Stimulated activated naive CD8-positive, alpha-beta T cell treated with anti-CD3 and anti-CD28 coated beads, Interleukin-15, Interleukin-2, amounts not matched to agents 100 U/mL and 50 U/mL, for 24 hours (primary cell): ENCODE data around the gene GIPC1.
"Not testable (repeated sequence)": the region's sequence is repeated elsewhere in the genome, so short reads cannot be mapped to it uniquely, and the experiment has no call there.

Experiments
- ATAC-seq: fragments of 150-1000 bp; cut with Tn5 transposase; one replicate; pipeline ENCODE4 v1.10.0; 2021
- DNase-seq: peaks from one replicate; pipeline ENCODE4 v3.0.0; 2021

Gene GIPC1

DNA sequence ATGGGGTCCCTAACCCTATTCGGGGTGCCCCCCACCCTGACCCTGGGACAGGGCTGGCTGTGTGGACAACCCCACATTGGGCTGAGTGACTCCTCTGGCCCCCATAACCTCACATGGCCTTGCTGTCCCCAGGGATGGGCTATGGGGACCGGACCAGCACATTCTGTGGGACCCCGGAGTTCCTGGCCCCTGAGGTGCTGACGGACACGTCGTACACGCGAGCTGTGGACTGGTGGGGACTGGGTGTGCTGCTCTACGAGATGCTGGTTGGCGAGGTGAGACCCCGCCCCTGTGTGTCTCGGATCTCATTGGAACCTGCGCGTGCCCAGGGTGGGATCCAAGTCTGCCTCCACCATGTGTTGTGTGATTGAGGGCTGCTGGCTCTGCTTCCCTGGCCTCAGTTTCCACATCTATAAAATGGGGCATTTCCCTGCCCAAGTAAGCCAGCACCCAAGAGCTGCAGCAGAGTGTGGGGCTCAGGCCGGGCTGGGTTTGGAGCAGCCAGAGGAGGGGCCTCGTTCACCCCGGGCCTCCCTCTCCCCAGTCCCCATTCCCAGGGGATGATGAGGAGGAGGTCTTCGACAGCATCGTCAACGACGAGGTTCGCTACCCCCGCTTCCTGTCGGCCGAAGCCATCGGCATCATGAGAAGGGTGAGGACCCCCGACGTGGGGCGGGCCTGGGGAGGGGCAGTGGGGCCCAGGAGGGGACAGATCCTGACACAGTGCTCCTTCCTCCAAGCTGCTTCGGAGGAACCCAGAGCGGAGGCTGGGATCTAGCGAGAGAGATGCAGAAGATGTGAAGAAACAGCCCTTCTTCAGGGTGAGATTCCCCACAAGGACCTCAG lies 25.7 kb downstream of the GIPC1 start:
- no peak for ATAC-seq
- DNase-seq: no peak

DNA sequence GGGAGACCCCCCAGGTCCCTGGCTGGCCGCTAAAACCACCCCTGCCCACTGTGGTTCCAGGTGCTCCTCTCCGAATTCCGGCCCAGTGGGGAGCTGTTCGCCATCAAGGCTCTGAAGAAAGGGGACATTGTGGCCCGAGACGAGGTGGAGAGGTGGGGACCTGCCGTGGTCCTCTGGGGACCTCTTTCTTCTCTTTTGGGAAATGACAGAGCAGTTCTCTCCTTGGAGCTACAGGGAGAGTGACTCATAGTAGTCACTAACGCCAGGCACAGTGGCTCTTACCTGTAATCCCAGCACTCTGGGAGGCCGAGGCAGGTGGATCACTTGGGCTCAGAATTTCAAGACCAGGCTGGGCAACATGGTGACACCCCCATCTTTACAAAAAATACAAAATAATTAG lies 28.1 kb downstream of the GIPC1 start:
- no peak for ATAC-seq
- DNase-seq: no peak

GRCh38 chr19:14467391-14467790 lies 28.5 kb downstream of the GIPC1 start:
- DNase-seq (no peak), ATAC-seq (no peak)

DNA sequence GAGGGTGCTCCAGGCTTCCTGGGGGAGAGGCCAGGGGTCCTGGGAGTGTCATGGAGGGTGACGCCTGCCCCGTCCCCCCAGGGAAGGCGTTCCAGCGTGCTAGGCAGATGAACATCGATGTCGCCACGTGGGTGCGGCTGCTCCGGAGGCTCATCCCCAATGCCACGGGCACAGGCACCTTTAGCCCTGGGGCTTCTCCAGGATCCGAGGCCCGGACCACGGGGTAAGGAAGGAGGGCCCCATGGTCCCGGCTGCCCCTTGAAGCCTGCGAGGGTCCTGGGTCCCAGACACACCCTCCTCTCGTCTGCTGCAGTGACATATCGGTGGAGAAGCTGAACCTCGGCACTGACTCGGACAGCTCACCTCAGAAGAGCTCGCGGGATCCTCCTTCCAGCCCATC lies 32.2 kb downstream of the GIPC1 start:
- ATAC-seq (no peak), DNase-seq (no peak)

DNA sequence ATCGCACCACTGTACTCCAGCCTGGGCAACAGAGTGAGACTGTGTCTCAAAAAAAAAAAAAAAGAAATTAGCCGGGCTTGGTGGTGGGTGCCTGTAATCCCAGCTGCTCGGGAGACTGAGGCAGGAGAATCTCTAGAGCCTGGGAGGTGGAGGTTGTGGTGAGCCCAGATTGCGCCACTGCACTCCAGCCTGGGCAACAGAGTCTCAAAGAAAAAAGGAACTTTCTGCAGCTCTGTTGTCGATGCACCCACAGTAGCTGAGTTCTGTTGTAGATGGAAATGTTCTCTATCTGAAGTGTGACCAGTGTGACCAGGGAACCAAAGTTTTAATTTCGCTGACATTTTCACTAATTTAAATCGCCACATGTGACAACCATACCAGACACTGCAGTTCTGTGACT lies 33.5 kb downstream of the GIPC1 start:
- not testable (repeated sequence) for DNase-seq, ATAC-seq

GRCh38 chr19:14460935-14461334 lies 35.0 kb downstream of the GIPC1 start:
- DNase-seq (no peak), ATAC-seq (no peak)

DNA sequence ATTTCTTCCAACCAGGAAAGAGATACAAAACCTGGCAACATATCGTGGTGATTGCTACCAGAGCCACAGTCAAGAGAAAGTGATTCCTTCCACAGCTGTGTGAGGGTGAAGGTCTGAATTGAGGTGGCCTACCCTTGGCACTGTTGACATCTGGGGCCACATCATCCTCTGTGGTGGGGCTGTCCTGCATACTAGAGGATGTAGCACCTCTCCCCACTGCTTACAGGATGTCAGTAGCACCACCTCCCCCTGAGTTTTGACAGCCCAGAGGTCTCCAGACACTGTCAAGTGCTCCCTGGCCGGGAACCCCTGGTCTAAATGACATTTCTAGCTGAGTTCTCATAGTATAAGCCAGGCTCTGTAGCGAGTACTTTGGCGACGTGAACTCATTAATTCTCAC lies 36.2 kb downstream of the GIPC1 start:
- no peak for DNase-seq
- peak; percentile 81 for ATAC-seq

- not testable (repeated sequence) for DNase-seq, ATAC-seq
Observed at GRCh38 chr19:14452303-14452702, 43.6 kb downstream of the GIPC1 start.

DNA sequence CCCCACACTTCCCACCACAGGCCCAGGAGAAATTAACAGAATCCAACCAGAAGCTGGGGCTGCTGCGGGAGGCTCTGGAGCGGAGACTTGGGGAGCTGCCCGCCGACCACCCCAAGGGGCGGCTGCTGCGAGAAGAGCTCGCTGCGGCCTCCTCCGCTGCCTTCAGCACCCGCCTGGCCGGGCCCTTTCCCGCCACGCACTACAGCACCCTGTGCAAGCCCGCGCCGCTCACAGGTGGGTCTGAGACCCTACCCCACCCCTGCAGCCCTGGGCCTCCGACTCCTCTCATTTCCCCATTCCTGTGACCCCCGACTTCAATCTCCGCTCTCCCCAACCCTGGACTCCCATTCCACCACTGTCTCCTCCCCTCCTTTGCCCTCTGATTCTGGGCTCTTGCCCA lies 45.1 kb downstream of the GIPC1 start:
- DNase-seq (no peak), ATAC-seq (no peak)

GRCh38 chr19:14450168-14450874 lies 45.6 kb downstream of the GIPC1 start:
- DNase-seq (peak; percentile 81), ATAC-seq (peak; percentile 83)

DNA sequence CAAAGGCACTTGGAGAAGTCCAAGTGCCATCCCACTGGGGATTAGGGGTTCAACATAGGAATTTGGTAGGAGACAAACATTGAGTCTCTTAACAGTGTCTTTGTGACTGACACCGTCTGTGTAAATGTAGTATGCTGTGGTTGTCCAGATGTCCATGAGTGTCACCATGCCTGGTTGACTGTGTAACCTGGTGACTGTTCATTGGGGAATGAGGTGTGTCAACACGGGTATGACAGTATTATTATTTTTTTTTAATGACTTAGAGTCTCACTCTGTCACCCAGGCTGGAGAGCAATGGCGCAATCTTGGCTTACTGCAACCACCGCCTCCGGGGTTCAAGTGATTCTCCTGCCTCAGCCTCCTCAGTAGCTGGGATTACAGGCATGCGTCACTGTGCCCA lies 46.6 kb downstream of the GIPC1 start:
- ATAC-seq (no peak), DNase-seq (no peak)

GRCh38 chr19:14446336-14447036 lies 49.4 kb downstream of the GIPC1 start:
- DNase-seq (no peak), ATAC-seq (no peak)

DNA sequence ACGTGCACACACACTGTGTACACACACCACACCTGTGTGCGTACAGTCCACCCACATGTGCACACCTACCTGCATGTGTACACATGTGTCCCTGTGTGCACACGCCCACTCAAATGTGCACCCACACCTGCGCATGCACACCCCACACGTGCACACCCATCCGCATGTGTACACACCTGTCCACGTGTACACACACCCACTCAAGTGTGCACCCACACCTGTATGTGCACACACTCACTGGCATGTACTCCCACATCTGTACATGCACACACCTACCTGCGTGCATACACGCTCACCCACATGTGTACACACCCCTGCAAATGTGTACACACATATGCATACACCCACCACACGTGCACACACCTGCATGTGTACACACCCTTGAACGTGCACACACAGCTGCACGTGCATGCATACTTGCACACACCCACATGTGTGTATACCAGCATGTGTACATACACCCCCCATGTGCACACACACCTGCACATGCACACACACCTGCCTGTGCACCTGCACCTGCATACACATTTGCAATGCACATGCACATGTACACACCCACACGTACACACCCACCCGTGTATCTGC lies 52.2 kb downstream of the GIPC1 start:
- ATAC-seq: no peak
- no peak for DNase-seq

GRCh38 chr19:14442891-14443631 lies 52.9 kb downstream of the GIPC1 start:
- ATAC-seq (no peak), DNase-seq (no peak)

GRCh38 chr19:14441041-14441938 lies 54.6 kb downstream of the GIPC1 start:
- DNase-seq (no peak), ATAC-seq (no peak)

DNA sequence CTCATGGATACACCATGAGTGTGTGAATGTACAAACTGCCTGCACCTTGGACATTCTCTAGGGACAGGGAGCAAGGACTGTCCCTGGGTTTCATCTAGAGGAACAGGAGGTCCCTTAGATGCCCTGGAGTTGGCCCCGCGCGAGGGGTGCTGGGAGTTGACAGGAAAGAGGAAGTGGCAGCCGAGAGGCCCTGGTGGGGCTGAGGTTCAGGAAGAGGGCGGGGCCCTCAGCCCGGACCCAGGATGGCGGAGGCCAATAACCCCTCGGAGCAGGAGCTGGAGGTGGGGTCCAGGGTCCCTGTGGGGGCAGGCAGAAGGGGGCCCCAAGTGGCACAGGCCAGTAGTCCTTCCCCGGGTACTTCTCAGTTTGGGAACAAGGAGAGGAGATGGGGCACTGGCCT lies 55.9 kb downstream of the GIPC1 start:
- peak; percentile 85 for DNase-seq
- peak; percentile 93 for ATAC-seq

DNA sequence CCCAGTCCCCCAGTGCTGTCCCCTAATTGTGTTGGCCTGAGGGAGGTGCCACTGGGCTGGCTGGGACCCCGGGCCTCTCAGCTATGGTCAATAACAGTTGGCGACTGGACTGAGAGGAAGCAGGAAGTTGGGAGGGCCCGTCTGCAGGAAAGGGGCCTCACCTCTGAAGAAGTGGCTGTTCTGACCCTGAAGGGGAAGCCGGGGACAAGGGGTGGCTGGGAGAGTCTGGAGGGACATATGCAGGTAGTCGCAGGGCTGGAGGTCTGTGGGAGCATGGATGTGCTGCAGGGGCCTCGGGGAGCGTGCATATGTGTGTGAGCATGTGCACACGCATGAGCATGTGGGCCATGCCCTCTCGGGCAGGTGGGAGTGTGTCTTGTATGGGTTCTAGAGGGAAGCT lies 56.9 kb downstream of the GIPC1 start:
- ATAC-seq: no peak
- no peak for DNase-seq

DNA sequence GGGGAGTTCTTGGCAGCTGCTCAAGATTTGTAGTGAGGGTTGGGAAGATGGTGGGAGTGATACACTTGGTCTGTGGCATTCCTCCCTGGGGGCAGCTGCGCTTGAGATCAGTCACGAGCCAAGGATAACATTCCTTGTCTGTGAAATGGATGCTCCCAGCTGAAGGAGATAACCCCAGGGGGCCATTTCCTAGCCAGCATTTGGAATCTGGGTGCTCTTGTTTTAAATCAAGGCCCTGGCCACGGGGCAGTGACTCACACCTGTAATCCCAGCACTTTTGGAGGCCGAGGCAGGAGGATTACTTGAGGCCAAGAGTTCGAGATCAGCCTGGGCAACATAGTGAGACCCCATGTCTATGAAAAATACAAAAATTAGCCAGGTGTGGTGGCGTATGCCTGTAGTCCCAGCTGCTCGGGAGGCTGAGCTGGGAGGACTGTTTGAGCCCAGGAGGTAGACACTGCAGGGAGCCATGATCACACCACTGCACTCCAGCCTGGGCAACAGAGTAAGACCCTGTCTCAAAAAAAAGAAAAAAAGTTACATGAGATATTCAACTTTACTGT lies 58.3 kb downstream of the GIPC1 start:
- ATAC-seq: no peak
- no peak for DNase-seq

DNA sequence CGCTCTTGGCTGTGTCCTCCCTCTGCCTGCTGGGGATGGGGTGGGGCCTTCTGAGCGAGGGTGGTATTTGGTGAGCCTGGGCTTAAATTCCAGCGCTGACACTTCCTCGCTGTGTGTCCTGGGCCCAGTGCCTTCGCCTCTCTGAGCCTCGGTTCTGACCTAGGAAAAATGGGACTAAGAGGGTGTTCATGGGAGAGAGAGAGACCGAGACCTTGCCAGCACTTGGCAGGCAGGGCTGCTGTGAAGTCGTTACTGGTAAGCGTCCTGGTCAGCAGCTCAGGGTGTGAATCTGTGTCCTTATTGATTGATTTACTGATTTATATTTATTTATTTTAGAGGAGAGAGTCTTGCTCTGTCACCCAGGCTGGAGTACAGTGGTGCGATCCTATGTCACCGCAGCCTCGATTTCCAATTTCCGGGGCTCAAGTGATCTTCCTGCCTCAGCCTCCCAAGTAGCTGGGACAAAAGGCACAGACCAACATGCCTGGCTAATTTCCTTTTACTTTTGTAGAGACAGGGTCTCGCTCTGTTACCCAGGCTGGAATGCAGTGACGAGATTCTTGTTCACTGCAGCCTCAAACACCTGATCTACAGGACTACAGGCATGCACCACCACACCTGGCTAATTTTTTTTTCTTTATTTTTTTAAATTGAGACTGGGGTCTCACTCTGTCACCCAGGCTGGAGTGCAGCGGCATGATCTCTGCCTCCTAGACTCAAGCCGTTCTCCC lies 60.4 kb downstream of the GIPC1 start:
- DNase-seq (no peak), ATAC-seq (no peak)
